Measurements from ENCODE around the gene SNRPD3.

DNA sequence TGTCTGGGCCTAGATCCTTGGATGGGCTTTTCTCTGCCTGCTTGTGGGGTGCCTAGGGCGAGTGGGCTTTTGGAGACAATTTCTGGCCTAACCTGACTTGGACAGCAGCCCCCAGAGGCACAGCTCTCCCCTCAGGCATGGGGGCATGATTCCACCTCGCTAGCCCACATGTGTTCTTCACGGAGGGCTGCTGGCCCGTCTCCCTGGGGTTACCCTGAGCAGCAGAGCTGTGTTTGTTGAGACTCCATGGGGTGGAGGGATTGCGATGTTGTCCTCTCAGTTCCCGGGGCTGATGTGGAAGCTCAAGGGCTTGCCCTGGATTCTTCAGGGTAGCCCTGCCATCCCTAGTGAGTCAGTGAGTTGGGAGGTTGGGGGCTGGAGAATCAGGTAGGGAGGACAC lies 39.4 kb downstream of the SNRPD3 start:
- TF ChIP-seq, protein P1, sequence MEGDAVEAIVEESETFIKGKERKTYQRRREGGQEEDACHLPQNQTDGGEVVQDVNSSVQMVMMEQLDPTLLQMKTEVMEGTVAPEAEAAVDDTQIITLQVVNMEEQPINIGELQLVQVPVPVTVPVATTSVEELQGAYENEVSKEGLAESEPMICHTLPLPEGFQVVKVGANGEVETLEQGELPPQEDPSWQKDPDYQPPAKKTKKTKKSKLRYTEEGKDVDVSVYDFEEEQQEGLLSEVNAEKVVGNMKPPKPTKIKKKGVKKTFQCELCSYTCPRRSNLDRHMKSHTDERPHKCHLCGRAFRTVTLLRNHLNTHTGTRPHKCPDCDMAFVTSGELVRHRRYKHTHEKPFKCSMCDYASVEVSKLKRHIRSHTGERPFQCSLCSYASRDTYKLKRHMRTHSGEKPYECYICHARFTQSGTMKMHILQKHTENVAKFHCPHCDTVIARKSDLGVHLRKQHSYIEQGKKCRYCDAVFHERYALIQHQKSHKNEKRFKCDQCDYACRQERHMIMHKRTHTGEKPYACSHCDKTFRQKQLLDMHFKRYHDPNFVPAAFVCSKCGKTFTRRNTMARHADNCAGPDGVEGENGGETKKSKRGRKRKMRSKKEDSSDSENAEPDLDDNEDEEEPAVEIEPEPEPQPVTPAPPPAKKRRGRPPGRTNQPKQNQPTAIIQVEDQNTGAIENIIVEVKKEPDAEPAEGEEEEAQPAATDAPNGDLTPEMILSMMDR (IDR thresholded peaks at IDR 0.05), result no peak
- TF ChIP-seq POLR2AphosphoS5 (IDR thresholded peaks at IDR 0.05) (no peak), POLR2A (IDR thresholded peaks at IDR 0.05) (no peak)

Data from stomach (tissue), 4 donors.